ENCODE data around the gene NUP210.
"Not testable (repeated sequence)": the region's sequence is repeated elsewhere in the genome, so short reads cannot be mapped to it uniquely, and the experiment has no call there.

NUP210 gene

GRCh38 chr3:13405614-13406013 is 14.5 kb downstream of the NUP210 start:
- DNase-seq, result no peak

GRCh38 chr3:13404626-13405452 is 15.3 kb downstream of the NUP210 start:
- peak; percentile 79 for DNase-seq

- no peak for DNase-seq
These were observed 16.3 kb downstream of the NUP210 start for GRCh38 chr3:13403847-13404246.

- DNase-seq, result no peak
These were observed 16.8 kb downstream of the NUP210 start for GRCh38 chr3:13403213-13403819.

GRCh38 chr3:13401149-13401548 is 19.0 kb downstream of the NUP210 start:
- no peak for DNase-seq

GRCh38 chr3:13400114-13400673 is 19.9 kb downstream of the NUP210 start:
- no peak for DNase-seq

- DNase-seq, result no peak
These were observed 20.5 kb downstream of the NUP210 start for GRCh38 chr3:13399603-13400002.

- DNase-seq, result no peak
These were observed 22.8 kb downstream of the NUP210 start for GRCh38 chr3:13397316-13397715.

GRCh38 chr3:13394363-13394762 is 25.8 kb downstream of the NUP210 start:
- no peak for DNase-seq

- no peak for DNase-seq
These were observed 26.4 kb downstream of the NUP210 start for GRCh38 chr3:13393427-13394360.

GRCh38 chr3:13391308-13391707 is 28.8 kb downstream of the NUP210 start:
- peak; percentile 31 for DNase-seq

- no peak for DNase-seq
These were observed 30.7 kb downstream of the NUP210 start for GRCh38 chr3:13389378-13389777.

GRCh38 chr3:13388816-13389215 is 31.3 kb downstream of the NUP210 start:
- no peak for DNase-seq

GRCh38 chr3:13385373-13385965 is 34.7 kb downstream of the NUP210 start:
- DNase-seq, result no peak

GRCh38 chr3:13380971-13381370 is 39.2 kb downstream of the NUP210 start:
- DNase-seq, result no peak

- no peak for DNase-seq
These were observed 40.8 kb downstream of the NUP210 start for GRCh38 chr3:13379201-13379830.

- no peak for DNase-seq
These were observed 42.0 kb downstream of the NUP210 start for GRCh38 chr3:13378155-13378554.

- DNase-seq, result not testable (repeated sequence)
These were observed 42.4 kb downstream of the NUP210 start for GRCh38 chr3:13377741-13378140.

- no peak for DNase-seq
These were observed 43.1 kb downstream of the NUP210 start for GRCh38 chr3:13377021-13377420.

GRCh38 chr3:13376091-13376490 is 44.0 kb downstream of the NUP210 start:
- no peak for DNase-seq

- no peak for DNase-seq
These were observed 44.7 kb downstream of the NUP210 start for GRCh38 chr3:13375464-13375863.

GRCh38 chr3:13373975-13374586 is 46.0 kb downstream of the NUP210 start:
- no peak for DNase-seq

Data from hematopoietic multipotent progenitor cell treated with erythropoietin and hydrocortisone succinate and interleukin-3 and kit ligand, for 4 days (in vitro differentiated cells).